ENCODE data around the gene BNIP5. TPM values are rescaled to one million over a fixed set of nuclear protein-coding genes. Genes with fewer than 3 reads are reported as not detected.
A peak's percentile ranks its signal among the peaks of the same experiment; 100 is the strongest.

BNIP5 gene
- total RNA-seq, 6 experiments from 2014 or later, result not detected

- DNase-seq, result no peak
- Histone ChIP-seq H3K4me3 (no peak overlapping the region), H3K4me1 (no peaks in the 10 kb centered on the region), H3K27ac (no peak overlapping the region), H3K27me3 (no peaks in the 10 kb centered on the region), H3K9me3 (no peaks in the 10 kb centered on the region), H3K36me3 (no peaks in the 10 kb centered on the region)
- intact Hi-C loops (cut with DNase I), result no loop called here
- TF ChIP-seq, protein P1, sequence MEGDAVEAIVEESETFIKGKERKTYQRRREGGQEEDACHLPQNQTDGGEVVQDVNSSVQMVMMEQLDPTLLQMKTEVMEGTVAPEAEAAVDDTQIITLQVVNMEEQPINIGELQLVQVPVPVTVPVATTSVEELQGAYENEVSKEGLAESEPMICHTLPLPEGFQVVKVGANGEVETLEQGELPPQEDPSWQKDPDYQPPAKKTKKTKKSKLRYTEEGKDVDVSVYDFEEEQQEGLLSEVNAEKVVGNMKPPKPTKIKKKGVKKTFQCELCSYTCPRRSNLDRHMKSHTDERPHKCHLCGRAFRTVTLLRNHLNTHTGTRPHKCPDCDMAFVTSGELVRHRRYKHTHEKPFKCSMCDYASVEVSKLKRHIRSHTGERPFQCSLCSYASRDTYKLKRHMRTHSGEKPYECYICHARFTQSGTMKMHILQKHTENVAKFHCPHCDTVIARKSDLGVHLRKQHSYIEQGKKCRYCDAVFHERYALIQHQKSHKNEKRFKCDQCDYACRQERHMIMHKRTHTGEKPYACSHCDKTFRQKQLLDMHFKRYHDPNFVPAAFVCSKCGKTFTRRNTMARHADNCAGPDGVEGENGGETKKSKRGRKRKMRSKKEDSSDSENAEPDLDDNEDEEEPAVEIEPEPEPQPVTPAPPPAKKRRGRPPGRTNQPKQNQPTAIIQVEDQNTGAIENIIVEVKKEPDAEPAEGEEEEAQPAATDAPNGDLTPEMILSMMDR (IDR thresholded peaks at IDR 0.05), result no peak
- no peak for TF ChIP-seq POLR2A (IDR thresholded peaks at IDR 0.05)
- no peak for ATAC-seq
- 90% methylated on average over 7 of the region's 7 CpGs for WGBS (ENCODE audit: insufficient coverage, low coverage, low lambda C conversion rate, missing lambda C conversion rate)
These were observed 39.2 kb downstream of the BNIP5 start for GRCh38 chr6:36297511-36297910.

DNA sequence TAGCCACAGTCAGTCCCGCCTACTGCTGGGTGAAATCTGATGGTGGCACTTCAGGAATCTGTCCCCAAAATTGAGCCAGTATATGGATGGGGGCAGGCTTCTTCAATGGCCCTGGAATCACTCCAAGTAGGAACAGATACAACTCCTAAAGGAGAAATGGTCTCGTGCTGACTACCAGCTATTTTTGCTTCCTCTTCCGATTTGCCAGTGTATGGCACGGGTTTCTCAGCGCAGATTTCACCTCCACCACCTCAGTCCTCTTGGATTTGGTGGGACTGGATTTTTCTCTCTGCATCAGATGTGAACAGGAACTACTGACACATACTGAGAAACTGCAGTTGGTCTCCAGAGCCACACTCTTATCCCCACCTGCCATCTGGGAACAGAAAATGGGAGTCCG is 39.6 kb downstream of the BNIP5 start:
- Histone ChIP-seq H3K27me3 (no peaks in the 10 kb centered on the region), H3K27ac (no peak overlapping the region), H3K4me3 (no peak overlapping the region), H3K4me1 (no peaks in the 10 kb centered on the region), H3K9me3 (no peaks in the 10 kb centered on the region), H3K36me3 (no peaks in the 10 kb centered on the region)
- ATAC-seq, result peak in 1 of 4 donors; percentile 19
- DNase-seq, result no peak
- 61% methylated on average over 5 of the region's 6 CpGs for WGBS (ENCODE audit: insufficient coverage, low coverage, low lambda C conversion rate, missing lambda C conversion rate)
- intact Hi-C loops (cut with DNase I), result no loop called here
- no peak for TF ChIP-seq POLR2A (IDR thresholded peaks at IDR 0.05)
- TF ChIP-seq, protein P1 (IDR thresholded peaks at IDR 0.05), result no peak

DNA sequence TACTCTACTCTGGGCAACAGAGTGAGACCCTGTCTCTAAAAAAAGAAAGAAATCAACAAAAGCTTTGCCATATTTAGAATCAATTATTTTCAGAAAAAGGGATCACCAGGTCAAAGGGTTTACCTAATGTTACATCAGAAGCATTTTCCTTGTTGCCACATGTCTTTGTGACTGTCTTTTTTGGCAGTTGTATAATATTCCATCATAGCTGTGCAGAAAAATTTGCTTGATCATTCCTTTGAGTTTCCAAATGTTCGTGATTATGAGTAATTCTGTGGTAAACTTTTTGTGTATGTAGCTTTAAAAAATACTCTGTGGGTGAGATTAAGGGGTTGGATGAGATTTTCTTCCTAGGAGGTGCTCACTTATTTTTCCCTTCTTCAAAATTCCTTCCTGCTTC is 40.4 kb downstream of the BNIP5 start:
- no peak overlapping the region for H3K4me3 ChIP-seq
- 17% methylated on average over 1 of the region's 1 CpG for WGBS (ENCODE audit: insufficient coverage, low coverage, low lambda C conversion rate, missing lambda C conversion rate)
- ATAC-seq (no peak), DNase-seq (no peak)
- TF ChIP-seq POLR2A (IDR thresholded peaks at IDR 0.05), result no peak
- TF ChIP-seq, protein P1 (IDR thresholded peaks at IDR 0.05), result no peak
- no peak overlapping the region for H3K27ac ChIP-seq
- H3K27me3 ChIP-seq, result no peaks in the 10 kb centered on the region
- intact Hi-C loops (cut with DNase I), result no loop called here
- H3K36me3 ChIP-seq, result no peaks in the 10 kb centered on the region
- H3K4me1 ChIP-seq, result no peaks in the 10 kb centered on the region
- no peaks in the 10 kb centered on the region for H3K9me3 ChIP-seq

- no peak overlapping the region for H3K4me3 ChIP-seq
- no peaks in the 10 kb centered on the region for H3K9me3 ChIP-seq
- TF ChIP-seq, protein P1 (IDR thresholded peaks at IDR 0.05), result no peak
- no peak for TF ChIP-seq POLR2A (IDR thresholded peaks at IDR 0.05)
- H3K27ac ChIP-seq, result no peak overlapping the region
- 80% methylated on average over 1 of the region's 6 CpGs for WGBS (ENCODE audit: insufficient coverage, low coverage, low lambda C conversion rate, missing lambda C conversion rate)
- intact Hi-C loops (cut with DNase I), result no loop called here
- ATAC-seq (no peak), DNase-seq (no peak)
- H3K4me1 ChIP-seq, result no peaks in the 10 kb centered on the region
- H3K36me3 ChIP-seq, result no peaks in the 10 kb centered on the region
- no peaks in the 10 kb centered on the region for H3K27me3 ChIP-seq
These were observed 44.5 kb downstream of the BNIP5 start for GRCh38 chr6:36292170-36292569.

Measured in right lobe of liver (tissue), 6 donors.